ENCODE data around the gene RAPGEF1. TPM values are rescaled to one million over a fixed set of nuclear protein-coding genes. Genes with fewer than 3 reads are reported as not detected.

Gene RAPGEF1
- total RNA-seq, 1 donor from 2014 or later, result 19.8 TPM

GRCh38 chr9:131574730-131575640 is 164.9 kb downstream of the RAPGEF1 start:
- Histone ChIP-seq H3K9ac (ENCODE audit: low read depth in 1 of 3, low read length in 3 of 3) (no peak overlapping the region), H3K4me3 (ENCODE audit: low read length in 3 of 3) (no peak overlapping the region), H3K9me3 (ENCODE audit: control insufficient read depth in 3 of 3, low read length in 3 of 3) (no peaks in the 10 kb centered on the region), H3K36me3 (ENCODE audit: control insufficient read depth in 3 of 3, insufficient read depth in 3 of 3, low read length in 3 of 3) (peaks cover 30 to 51% (median 39%) of the 10 kb centered on the region in 3 donors), H3K4me1 (ENCODE audit: control insufficient read depth in 3 of 3, insufficient read depth in 3 of 3, low read length in 3 of 3) (peaks cover 2 to 6% (median 5%) of the 10 kb centered on the region in 3 donors), H3K27me3 (ENCODE audit: control insufficient read depth in 3 of 3, insufficient read depth in 3 of 3, low read length in 3 of 3) (no peaks in the 10 kb centered on the region), H3K27ac (ENCODE audit: low read depth, low read length) (no peak overlapping the region)

- no peaks in the 10 kb centered on the region for H3K27me3 ChIP-seq (ENCODE audit: control insufficient read depth in 3 of 3, insufficient read depth in 3 of 3, low read length in 3 of 3)
- no peaks in the 10 kb centered on the region for H3K9me3 ChIP-seq (ENCODE audit: control insufficient read depth in 3 of 3, low read length in 3 of 3)
- no peak overlapping the region for H3K9ac ChIP-seq (ENCODE audit: low read depth in 1 of 3, low read length in 3 of 3)
- H3K4me3 ChIP-seq (ENCODE audit: low read length in 3 of 3), result no peak overlapping the region
- no peaks in the 10 kb centered on the region for H3K4me1 ChIP-seq (ENCODE audit: control insufficient read depth in 3 of 3, insufficient read depth in 3 of 3, low read length in 3 of 3)
- peaks cover 7 to 14% (median 8%) of the 10 kb centered on the region in 3 donors for H3K36me3 ChIP-seq (ENCODE audit: control insufficient read depth in 3 of 3, insufficient read depth in 3 of 3, low read length in 3 of 3)
- H3K27ac ChIP-seq (ENCODE audit: low read depth, low read length), result no peak overlapping the region
Observed at GRCh38 chr9:131567910-131568309, 172.0 kb downstream of the RAPGEF1 start.

- Histone ChIP-seq H3K9me3 (ENCODE audit: control insufficient read depth in 3 of 3, low read length in 3 of 3) (peaks cover 0 to 3% (median 0%) of the 10 kb centered on the region in 3 donors), H3K4me1 (ENCODE audit: control insufficient read depth in 3 of 3, insufficient read depth in 3 of 3, low read length in 3 of 3) (no peaks in the 10 kb centered on the region), H3K4me3 (ENCODE audit: low read length in 3 of 3) (no peak overlapping the region), H3K27me3 (ENCODE audit: control insufficient read depth in 3 of 3, insufficient read depth in 3 of 3, low read length in 3 of 3) (no peaks in the 10 kb centered on the region), H3K9ac (ENCODE audit: low read depth in 1 of 3, low read length in 3 of 3) (no peak overlapping the region), H3K36me3 (ENCODE audit: control insufficient read depth in 3 of 3, insufficient read depth in 3 of 3, low read length in 3 of 3) (peaks cover 2 to 7% (median 2%) of the 10 kb centered on the region in 3 donors), H3K27ac (ENCODE audit: low read depth, low read length) (no peak overlapping the region)
Observed at GRCh38 chr9:131566158-131566557, 173.7 kb downstream of the RAPGEF1 start.

- no peak overlapping the region for H3K27ac ChIP-seq (ENCODE audit: low read depth, low read length)
- no peak overlapping the region for H3K9ac ChIP-seq (ENCODE audit: low read depth in 1 of 3, low read length in 3 of 3)
- peaks cover 0 to 3% (median 0%) of the 10 kb centered on the region in 3 donors for H3K9me3 ChIP-seq (ENCODE audit: control insufficient read depth in 3 of 3, low read length in 3 of 3)
- no peak overlapping the region for H3K4me3 ChIP-seq (ENCODE audit: low read length in 3 of 3)
- no peaks in the 10 kb centered on the region for H3K4me1 ChIP-seq (ENCODE audit: control insufficient read depth in 3 of 3, insufficient read depth in 3 of 3, low read length in 3 of 3)
- no peaks in the 10 kb centered on the region for H3K27me3 ChIP-seq (ENCODE audit: control insufficient read depth in 3 of 3, insufficient read depth in 3 of 3, low read length in 3 of 3)
- H3K36me3 ChIP-seq (ENCODE audit: control insufficient read depth in 3 of 3, insufficient read depth in 3 of 3, low read length in 3 of 3), result peaks cover 0 to 4% (median 2%) of the 10 kb centered on the region in 3 donors
Observed at GRCh38 chr9:131565369-131565768, 174.5 kb downstream of the RAPGEF1 start.

GRCh38 chr9:131562032-131562959 is 177.6 kb downstream of the RAPGEF1 start:
- H3K4me1 ChIP-seq (ENCODE audit: control insufficient read depth in 3 of 3, insufficient read depth in 3 of 3, low read length in 3 of 3), result no peaks in the 10 kb centered on the region

GRCh38 chr9:131559421-131560000 is 180.4 kb downstream of the RAPGEF1 start:
- no peaks in the 10 kb centered on the region for H3K36me3 ChIP-seq (ENCODE audit: control insufficient read depth in 3 of 3, insufficient read depth in 3 of 3, low read length in 3 of 3)
- no peak overlapping the region for H3K27ac ChIP-seq (ENCODE audit: low read depth, low read length)

More at GRCh38 chr9:131562032-131562959, 177.6 kb downstream of the RAPGEF1 start:
- H3K9ac ChIP-seq (ENCODE audit: low read depth in 1 of 3, low read length in 3 of 3), result no peak overlapping the region
- no peaks in the 10 kb centered on the region for H3K36me3 ChIP-seq (ENCODE audit: control insufficient read depth in 3 of 3, insufficient read depth in 3 of 3, low read length in 3 of 3)
- peaks cover 0 to 3% (median 0%) of the 10 kb centered on the region in 3 donors for H3K9me3 ChIP-seq (ENCODE audit: control insufficient read depth in 3 of 3, low read length in 3 of 3)
- H3K4me3 ChIP-seq (ENCODE audit: low read length in 3 of 3), result no peak overlapping the region
- H3K27me3 ChIP-seq (ENCODE audit: control insufficient read depth in 3 of 3, insufficient read depth in 3 of 3, low read length in 3 of 3), result no peaks in the 10 kb centered on the region
- H3K27ac ChIP-seq (ENCODE audit: low read depth, low read length), result no peak overlapping the region

GRCh38 chr9:131557855-131558548 is 181.9 kb downstream of the RAPGEF1 start:
- Histone ChIP-seq H3K27me3 (ENCODE audit: control insufficient read depth in 3 of 3, insufficient read depth in 3 of 3, low read length in 3 of 3) (peaks cover 26 to 30% (median 26%) of the 10 kb centered on the region in 3 donors), H3K9me3 (ENCODE audit: control insufficient read depth in 3 of 3, low read length in 3 of 3) (peaks cover 0 to 3% (median 0%) of the 10 kb centered on the region in 3 donors), H3K9ac (ENCODE audit: low read depth in 1 of 3, low read length in 3 of 3) (no peak overlapping the region)

More at GRCh38 chr9:131559421-131560000, 180.4 kb downstream of the RAPGEF1 start:
- no peak overlapping the region for H3K9ac ChIP-seq (ENCODE audit: low read depth in 1 of 3, low read length in 3 of 3)
- H3K4me1 ChIP-seq (ENCODE audit: control insufficient read depth in 3 of 3, insufficient read depth in 3 of 3, low read length in 3 of 3), result no peaks in the 10 kb centered on the region
- peaks cover 15 to 18% (median 16%) of the 10 kb centered on the region in 3 donors for H3K27me3 ChIP-seq (ENCODE audit: control insufficient read depth in 3 of 3, insufficient read depth in 3 of 3, low read length in 3 of 3)
- peaks cover 0 to 3% (median 0%) of the 10 kb centered on the region in 3 donors for H3K9me3 ChIP-seq (ENCODE audit: control insufficient read depth in 3 of 3, low read length in 3 of 3)
- no peak overlapping the region for H3K4me3 ChIP-seq (ENCODE audit: low read length in 3 of 3)

GRCh38 chr9:131555841-131556673 is 183.8 kb downstream of the RAPGEF1 start:
- H3K27me3 ChIP-seq (ENCODE audit: control insufficient read depth in 3 of 3, insufficient read depth in 3 of 3, low read length in 3 of 3), result peaks cover 29 to 31% (median 30%) of the 10 kb centered on the region in 3 donors
- no peaks in the 10 kb centered on the region for H3K36me3 ChIP-seq (ENCODE audit: control insufficient read depth in 3 of 3, insufficient read depth in 3 of 3, low read length in 3 of 3)
- no peaks in the 10 kb centered on the region for H3K4me1 ChIP-seq (ENCODE audit: control insufficient read depth in 3 of 3, insufficient read depth in 3 of 3, low read length in 3 of 3)
- H3K9me3 ChIP-seq (ENCODE audit: control insufficient read depth in 3 of 3, low read length in 3 of 3), result no peaks in the 10 kb centered on the region
- H3K4me3 ChIP-seq (ENCODE audit: low read length in 3 of 3), result no peak overlapping the region
- no peak overlapping the region for H3K27ac ChIP-seq (ENCODE audit: low read depth, low read length)
- no peak overlapping the region for H3K9ac ChIP-seq (ENCODE audit: low read depth in 1 of 3, low read length in 3 of 3)

More at GRCh38 chr9:131557855-131558548, 181.9 kb downstream of the RAPGEF1 start:
- no peaks in the 10 kb centered on the region for H3K36me3 ChIP-seq (ENCODE audit: control insufficient read depth in 3 of 3, insufficient read depth in 3 of 3, low read length in 3 of 3)
- no peak overlapping the region for H3K27ac ChIP-seq (ENCODE audit: low read depth, low read length)
- H3K4me1 ChIP-seq (ENCODE audit: control insufficient read depth in 3 of 3, insufficient read depth in 3 of 3, low read length in 3 of 3), result no peaks in the 10 kb centered on the region
- H3K4me3 ChIP-seq (ENCODE audit: low read length in 3 of 3), result no peak overlapping the region
